ENCODE results near the gene RNF180.

DNA sequence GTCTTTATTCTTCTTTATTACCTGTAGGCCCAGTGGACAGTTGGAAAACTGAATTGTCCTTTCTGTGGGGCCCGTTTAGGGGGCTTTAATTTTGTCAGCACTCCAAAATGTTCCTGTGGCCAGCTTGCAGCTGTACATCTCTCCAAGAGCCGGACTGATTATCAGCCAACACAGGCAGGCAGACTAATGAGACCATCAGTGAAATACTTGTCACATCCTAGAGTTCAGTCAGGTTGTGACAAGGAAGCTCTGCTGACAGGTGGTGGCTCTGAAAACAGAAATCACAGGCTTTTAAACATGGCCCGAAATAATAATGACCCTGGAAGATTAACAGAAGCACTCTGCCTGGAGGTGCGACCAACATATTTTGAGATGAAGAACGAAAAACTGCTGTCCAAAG, 47.9 kb downstream of the RNF180 start:
- TF ChIP-seq EP300 (IDR thresholded peaks at IDR 0.05; ENCODE audit: borderline replicate concordance in 1 of 2, low read depth in 2 of 2, low read length in 2 of 2) (no peak), POLR2A (IDR thresholded peaks at IDR 0.05; ENCODE audit: control extremely low read depth in 1 of 2, low read depth in 2 of 2, low read length in 2 of 2) (no peak)
- TF ChIP-seq, protein P1, sequence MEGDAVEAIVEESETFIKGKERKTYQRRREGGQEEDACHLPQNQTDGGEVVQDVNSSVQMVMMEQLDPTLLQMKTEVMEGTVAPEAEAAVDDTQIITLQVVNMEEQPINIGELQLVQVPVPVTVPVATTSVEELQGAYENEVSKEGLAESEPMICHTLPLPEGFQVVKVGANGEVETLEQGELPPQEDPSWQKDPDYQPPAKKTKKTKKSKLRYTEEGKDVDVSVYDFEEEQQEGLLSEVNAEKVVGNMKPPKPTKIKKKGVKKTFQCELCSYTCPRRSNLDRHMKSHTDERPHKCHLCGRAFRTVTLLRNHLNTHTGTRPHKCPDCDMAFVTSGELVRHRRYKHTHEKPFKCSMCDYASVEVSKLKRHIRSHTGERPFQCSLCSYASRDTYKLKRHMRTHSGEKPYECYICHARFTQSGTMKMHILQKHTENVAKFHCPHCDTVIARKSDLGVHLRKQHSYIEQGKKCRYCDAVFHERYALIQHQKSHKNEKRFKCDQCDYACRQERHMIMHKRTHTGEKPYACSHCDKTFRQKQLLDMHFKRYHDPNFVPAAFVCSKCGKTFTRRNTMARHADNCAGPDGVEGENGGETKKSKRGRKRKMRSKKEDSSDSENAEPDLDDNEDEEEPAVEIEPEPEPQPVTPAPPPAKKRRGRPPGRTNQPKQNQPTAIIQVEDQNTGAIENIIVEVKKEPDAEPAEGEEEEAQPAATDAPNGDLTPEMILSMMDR (IDR thresholded peaks at IDR 0.05; ENCODE audit: control extremely low read depth in 1 of 3, insufficient read depth in 1 of 3, low read depth in 1 of 3, low read length in 3 of 3): no peak
